Left cardiac atrium (tissue), 4 donors: ENCODE data around the gene MTARC1. TPM values are rescaled to one million over a fixed set of nuclear protein-coding genes. Genes with fewer than 3 reads are reported as not detected.
A peak's percentile ranks its signal among the peaks of the same experiment; 100 is the strongest.

ENCODE experiments used
- ATAC-seq, 2 donors: fragments of 200-7000 bp; cut with Tn5 transposase; one replicate each; pipeline ENCODE4 v1.9.1; 2020; ENCODE audit warnings: mild to moderate bottlenecking in 2 of 2, moderate library complexity in 2 of 2
- DNase-seq: peaks from one replicate; pipeline ENCODE4 v3.0.0-alpha.2; 2020
- intact Hi-C, 2 donors: fragments of 100-400 bp; cut with DNase I; formaldehyde crosslinking; loops; one replicate each; pipeline versions ENCODE4 v1.14.1 to v1.15.1; 2022 to 2023
- total RNA-seq, 2 donors: library from RNA; stranded (reverse); fragmentation: NEBNext Ultra II Directional; extraction: Animal tissue kit (Norgen Biotek cat#: 25700); gene quantifications; one replicate each; pipeline ENCODE4 v1.2.1, GENCODE V29; 2021
- donor health status: DM: no; HTN: yes; CAD: no.
- donor health status: DM: no; HTN: yes; CAD: no; lungs with severe emphysema.
- donor health status: DM: yes; HTN: yes; CAD: no.
- donor health status: Dilated cardiomyopathy.

Gene MTARC1
- total RNA-seq, 2 donors from 2014 or later = 33.3 to 50.6 TPM

DNA sequence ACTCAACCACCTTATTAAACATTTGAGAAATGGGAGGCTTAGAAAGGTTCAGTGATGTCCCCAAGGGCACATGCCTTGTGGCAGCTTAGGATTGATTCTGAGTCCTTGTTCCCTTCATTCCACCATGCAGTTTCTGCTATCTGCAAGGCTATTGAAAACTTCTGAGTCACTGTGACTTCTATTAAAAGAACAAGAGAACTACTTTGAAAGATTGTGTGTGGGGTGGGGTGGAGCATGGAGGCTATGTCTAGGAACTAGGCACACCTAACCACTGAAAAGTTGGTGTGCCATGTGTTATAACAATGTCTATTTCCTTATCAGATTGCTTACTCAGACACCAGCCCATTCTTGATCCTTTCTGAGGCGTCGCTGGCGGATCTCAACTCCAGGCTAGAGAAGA lies 10.8 kb downstream of the MTARC1 start:
- DNase-seq (no peak), ATAC-seq (peak in 1 of 2 donors; percentile 37)
- intact Hi-C loops = no loop called here

DNA sequence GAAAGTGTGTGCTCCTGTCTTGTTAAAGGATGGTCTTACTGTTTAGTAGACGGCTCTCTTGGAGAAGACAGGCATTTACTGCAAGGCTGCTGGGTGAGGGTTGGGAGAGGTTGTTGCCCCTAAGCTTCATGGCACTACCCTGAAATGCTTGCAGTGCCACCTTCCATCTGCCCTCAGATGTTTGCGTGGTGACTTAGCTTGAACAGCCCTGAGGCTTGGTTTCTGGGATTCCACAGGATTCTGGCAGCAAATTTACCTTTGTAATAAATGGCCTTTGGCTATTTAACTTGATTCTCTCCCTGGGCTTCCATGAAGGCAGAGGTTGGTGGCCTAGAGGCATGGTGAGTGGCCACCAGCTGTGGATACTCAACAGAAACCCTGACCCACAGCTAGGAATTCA lies 11.6 kb downstream of the MTARC1 start:
- ATAC-seq = no peak
- DNase-seq = no peak
- intact Hi-C loops = no loop called here

DNA sequence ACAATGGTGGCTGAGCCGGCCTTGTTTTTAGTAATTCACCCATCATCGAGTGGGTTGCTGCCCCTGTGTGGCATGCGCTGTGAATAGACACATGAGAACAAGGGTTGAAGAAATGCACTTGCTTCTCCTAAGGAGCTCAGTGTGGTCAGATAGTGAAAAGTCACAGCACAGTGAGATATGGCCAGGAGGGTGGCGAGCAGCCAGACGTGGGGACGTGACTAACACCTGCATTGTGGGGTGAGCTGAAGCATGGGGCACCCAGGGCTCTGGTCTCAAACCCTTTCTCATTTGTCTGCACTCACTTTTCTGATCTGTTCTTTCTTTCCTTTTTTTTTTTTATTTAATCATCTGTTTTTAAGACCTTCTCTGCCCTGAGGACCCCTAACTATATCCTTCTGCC lies 13.5 kb downstream of the MTARC1 start:
- ATAC-seq = no peak
- intact Hi-C loops = no loop called here
- no peak for DNase-seq

DNA sequence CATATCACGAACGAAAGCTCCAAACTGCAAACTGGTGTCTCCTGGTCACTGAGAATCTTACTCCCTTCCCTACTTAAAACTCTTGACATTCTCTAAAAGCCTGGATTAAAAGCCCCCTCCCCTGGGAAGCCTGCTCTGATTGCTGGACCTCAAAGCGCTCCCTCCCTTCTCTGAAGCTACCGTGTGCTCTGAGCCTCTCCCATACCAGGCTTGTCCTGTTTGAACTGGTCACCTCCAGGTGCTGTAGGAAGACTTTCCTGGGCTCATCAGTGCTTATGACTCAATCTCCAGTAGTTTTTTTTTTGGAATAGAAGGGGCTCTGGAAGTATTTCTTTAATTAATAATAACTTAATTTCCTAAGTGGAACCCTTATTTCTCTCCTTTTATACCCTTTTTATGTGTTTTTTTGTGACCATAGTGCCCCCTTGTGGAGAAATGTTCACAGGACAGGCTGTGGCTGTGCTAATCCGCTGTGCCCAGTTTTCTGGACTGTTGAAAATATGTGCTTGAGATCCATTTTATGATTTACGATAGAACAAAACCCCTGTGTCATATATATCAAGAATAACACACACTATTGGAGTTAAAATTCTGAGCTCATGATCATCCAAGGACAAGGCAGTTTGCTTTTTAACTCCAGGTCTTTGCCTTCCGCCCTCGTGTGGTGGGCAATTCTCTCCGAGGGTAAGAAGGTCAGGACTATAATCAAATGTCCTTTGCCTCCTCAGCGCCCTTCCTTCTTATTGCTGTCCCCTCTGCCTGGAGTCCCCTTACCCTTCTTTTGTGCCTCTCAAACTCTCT lies 16.9 kb downstream of the MTARC1 start:
- intact Hi-C loops = no loop called here
- no peak for DNase-seq
- ATAC-seq = peak; percentile 51 to 62

DNA sequence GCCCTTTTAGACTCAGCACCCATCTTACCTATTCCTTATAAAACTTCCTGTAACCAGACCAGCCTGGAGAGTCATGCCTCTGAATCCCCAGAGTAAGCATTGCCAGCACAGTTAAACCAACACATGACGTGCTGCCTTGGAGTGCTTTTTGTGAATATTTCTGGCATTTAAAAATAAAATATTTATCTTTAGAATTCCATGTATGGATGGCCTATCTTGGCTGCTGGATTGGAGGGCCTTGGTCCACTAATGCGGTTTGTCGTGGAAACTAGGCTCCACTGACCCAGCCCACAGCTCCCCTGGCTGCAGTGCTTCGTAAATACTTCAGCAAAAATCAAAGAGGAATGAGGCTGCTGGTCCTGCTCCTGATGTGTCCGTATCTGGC lies 17.5 kb downstream of the MTARC1 start:
- ATAC-seq (no peak), DNase-seq (no peak)
- intact Hi-C loops = no loop called here

DNA sequence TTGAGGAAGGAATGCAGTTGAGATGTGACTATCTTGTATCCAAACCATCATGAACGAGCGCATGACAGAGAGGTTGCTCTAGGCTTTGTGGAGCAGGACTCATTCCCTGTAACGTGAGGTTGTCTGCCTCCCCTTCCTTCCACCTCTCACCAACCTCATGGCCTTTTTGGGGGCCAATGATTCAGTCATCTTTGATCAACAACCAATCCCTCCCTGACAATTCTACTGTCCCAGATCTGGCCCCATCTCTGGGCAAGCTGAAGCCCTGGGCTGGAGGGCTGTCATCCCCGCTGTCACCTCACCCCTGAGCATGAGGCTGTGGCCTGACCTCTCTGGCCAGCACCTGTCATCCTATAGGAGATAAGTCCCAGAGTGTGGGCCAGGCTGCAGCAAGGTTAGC lies 19.7 kb downstream of the MTARC1 start:
- intact Hi-C loops = no loop called here
- DNase-seq (no peak), ATAC-seq (no peak)

DNA sequence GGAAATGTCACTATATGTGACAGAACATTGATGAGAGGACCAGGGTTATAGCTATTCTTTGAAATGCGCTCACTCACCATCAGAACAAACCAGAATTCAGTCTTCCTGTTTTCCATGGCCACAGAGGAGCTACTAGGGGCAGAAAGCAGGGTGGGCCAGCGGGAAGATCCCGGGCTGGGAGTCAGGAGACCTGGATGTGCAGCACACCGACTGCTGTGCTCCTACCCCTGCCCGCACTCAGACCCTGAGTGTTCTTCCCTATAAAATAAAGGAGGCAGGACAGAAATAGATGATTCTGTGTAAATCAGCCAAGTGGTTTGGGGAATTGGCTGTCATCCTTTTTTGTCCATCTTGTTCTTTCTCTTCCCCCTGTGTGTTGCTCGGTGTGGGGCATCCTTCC lies 21.0 kb downstream of the MTARC1 start:
- intact Hi-C loops = no loop called here
- ATAC-seq (no peak), DNase-seq (no peak)

DNA sequence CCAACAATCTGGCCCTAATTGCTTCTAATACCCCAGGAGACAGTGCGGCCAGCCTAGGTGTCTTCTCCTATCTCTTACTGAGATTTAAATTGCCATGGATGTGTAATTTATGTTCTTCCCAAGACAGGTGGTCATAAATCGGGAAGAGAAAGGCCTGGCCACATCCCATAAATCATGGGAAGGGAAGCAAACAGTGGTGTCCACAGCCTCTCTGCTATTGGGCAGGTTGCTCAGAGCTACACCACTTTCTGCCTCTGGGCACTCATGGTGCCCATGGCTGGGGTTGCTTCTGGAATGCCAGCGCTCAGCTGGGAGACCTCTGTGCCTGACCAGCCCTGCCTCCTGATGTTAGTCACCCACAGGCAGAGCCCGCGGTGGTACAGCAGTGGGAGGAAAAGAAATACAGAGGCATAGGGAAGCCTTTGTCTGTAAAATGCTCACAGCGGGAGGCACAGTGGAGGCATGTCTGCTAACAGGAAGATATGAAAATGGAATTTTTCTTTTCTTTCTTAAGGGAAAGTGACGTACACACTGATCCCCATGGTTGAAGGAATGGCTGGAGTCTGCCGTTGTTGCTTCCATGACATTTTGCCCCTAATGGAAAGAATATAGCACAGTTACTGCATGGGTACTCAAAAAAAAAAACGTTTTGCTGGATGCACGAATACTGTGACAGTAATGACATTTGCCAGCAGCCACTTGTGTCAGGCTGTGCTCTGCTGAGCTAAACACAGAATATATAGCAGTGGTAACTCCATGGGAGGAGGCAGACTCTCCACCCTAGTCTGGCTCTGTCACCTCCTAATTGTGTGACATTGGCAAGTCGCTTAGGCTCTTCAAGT lies 21.9 kb downstream of the MTARC1 start:
- ATAC-seq (peak in 1 of 2 donors; percentile 13), DNase-seq (no peak)
- intact Hi-C loops = no loop called here

DNA sequence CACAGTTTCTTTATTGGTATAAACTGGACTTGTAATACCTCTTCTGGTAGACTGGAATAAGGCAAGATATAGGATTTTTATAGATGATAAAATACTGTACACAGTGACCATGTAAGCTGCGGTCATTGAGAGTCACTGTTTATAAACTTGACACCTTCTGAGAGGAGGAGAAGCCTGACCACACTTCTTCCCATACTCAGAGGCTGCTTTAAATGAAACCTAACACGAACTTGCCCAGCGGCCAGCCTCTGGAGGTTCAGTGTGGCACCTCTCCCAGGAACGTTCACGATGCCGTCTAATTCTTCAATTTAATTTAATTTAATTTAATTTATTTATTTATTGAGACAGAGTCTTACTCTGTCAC lies 22.5 kb downstream of the MTARC1 start:
- DNase-seq (no peak), ATAC-seq (no peak)
- intact Hi-C loops = no loop called here

DNA sequence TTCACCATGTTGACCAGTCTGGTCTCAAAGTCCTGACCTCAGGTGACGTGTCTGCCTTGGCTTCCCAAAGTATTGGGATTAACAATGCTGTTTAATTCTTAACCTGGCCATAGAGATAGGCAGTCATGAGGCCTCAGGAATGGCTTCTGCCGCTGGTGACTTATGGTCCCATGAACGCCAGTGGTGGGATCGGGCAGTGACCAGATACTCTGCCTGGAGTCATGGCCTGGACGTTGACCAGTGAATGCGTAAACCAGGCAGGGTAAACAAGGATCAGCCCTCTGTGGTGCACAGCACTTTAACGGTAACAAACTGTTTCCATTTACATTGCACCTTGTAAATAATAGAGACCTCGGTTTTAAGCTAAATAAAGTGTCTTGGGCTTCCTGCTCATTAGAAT lies 23.0 kb downstream of the MTARC1 start:
- intact Hi-C loops = loop anchor here in 1 of 2 donors (5.0 kb wide), 1 partner anchor 628 kb away; no protein-coding TSS in a partner anchor
- ATAC-seq (no peak), DNase-seq (no peak)

DNA sequence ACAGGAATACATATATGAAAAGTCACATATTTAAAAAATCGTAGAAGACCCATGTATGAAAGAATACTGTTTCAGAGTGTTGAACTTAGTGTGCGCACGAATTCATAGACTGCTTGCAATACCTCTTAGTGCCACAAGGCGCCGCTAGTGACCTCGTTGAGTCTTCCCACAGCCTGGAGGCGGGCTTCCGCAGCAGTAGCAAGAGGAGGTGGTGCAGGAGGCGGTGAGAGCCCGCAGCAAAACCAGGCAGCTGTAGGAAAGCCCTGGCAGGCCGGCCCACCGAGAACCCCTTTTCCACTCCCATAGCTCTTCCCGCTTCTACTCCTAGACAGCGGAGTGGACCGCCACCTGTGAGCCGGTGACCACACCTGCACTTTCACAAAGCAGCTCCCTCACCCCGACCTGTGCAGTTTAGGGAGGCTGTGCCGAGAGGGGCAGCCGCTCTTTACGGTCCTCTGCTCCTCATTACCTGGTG lies 23.5 kb downstream of the MTARC1 start:
- DNase-seq (peak; percentile 87), ATAC-seq (peak; percentile 87 to 93)
- intact Hi-C loops = loop anchor here in 1 of 2 donors (5.0 kb wide), 1 partner anchor 627 kb away; no protein-coding TSS in a partner anchor

DNA sequence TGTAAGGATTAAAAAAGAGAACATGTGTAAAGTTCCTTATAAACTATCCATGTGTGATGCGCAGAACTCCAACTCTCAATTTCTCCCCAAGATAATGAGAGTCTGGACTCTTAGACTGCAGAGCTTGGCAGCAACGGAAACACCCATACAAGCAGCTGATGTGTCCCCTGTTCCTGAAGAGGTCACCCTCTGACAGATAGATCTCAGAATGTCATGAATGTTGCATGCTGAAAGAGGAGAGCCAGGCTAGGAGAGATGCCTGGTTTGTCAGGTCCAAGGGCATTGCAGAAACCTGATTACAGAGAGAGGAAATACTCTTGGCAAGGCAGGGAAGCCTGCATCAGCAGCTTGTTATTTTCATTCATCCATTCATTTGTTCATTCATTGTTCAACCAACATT lies 24.2 kb downstream of the MTARC1 start:
- DNase-seq (no peak), ATAC-seq (no peak)
- intact Hi-C loops = loop anchor here in 1 of 2 donors (5.0 kb wide), 1 partner anchor 626 kb away; no protein-coding TSS in a partner anchor

DNA sequence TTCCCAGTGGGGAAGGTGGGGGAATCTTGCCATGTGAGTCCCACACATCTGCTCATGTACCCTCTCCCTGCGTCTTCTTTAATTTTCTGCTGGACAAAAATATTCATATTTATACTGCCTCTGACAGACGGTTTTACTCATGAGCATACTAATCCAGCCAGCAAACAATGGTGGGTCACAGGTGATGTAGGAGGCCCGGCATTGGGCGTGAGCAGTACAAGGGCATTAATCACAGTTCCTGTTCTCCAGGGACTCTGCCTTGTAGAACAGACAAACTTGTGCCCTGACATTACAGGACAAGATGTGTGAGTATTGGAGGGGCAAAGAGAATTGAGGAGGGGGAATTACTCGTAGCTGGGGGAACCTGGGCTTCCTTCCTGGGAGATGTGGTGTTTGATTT lies 25.0 kb downstream of the MTARC1 start:
- ATAC-seq (no peak), DNase-seq (no peak)
- intact Hi-C loops = loop anchor here in 1 of 2 donors (5.0 kb wide), 1 partner anchor 626 kb away; no protein-coding TSS in a partner anchor

DNA sequence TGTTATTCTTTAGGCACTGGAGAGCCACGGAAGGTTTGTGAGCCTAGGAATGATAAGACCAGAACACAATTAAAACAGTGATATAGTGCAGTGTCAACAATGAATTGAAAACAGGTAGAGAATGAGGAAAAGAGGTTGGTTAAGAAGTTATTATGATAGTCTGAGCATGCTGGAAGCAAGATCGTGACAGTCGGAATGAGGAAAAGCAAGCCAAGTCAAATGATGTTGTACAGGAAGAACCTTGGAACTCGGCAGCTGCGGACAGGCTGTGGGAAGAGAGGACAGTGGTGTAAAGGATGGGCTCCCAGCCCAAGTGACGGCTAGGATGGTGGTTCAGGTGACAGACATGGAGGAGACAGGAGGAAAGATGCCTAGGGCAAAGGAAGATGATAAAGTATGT lies 25.6 kb downstream of the MTARC1 start:
- intact Hi-C loops = loop anchor here in 1 of 2 donors (5.0 kb wide), 1 partner anchor 625 kb away; no protein-coding TSS in a partner anchor
- DNase-seq (no peak), ATAC-seq (no peak)

DNA sequence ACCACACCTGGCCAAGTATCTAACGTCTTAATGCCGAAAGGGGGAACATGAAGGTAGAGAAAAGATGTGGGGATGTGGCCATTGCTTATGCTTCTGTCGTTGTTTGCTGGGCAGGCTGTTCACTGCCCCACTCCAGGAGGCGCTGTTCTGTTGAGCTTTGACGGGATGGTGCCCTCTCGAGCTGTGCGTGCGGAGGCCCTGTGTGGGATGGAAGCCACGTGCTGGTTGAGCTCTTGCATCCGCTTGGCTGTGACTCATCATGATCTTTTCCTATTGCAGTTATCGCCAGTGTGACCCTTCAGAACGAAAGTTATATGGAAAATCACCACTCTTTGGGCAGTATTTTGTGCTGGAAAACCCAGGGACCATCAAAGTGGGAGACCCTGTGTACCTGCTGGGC lies 26.3 kb downstream of the MTARC1 start:
- no peak for ATAC-seq
- intact Hi-C loops = loop anchor here in 1 of 2 donors (5.0 kb wide), 1 partner anchor 624 kb away; no protein-coding TSS in a partner anchor
- DNase-seq = no peak

DNA sequence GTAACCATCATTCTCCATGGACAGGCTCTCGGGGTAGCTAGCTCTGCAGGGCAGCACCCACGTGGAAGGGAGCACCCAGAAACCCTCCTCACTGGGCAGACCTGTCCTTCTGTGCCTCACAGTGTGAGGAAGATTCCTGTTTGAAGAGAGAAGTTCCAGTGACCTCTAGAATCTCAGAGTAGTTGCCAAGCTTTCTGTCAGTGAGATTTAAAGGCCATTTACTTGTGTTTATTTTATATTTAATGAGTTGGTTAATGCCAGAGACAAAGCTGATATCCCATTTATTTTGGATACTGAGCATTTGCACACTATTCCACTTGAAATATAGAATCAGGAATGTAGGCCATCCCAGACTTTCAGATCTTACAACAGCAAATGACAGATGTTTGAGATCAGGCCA lies 28.7 kb downstream of the MTARC1 start:
- intact Hi-C loops = no loop called here
- ATAC-seq (no peak), DNase-seq (no peak)

DNA sequence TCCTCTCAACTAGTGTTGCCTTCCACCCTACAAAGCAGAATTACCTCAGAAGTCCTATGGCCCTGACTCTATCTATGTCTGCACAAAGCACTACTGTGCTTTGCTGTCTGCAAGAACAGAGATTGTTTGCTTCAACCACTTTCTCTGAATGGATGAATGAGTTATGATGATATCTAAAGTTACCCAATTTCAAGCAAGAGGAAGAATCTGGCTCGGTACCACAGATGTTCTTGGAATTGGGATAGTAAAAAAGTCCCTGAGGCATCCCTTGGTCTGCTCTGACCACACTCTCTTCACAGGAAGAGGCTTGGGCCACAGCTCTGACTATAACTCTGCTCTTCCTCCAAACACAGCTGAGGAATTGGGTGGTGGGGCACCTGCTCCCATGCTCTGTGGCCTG lies 31.2 kb downstream of the MTARC1 start:
- intact Hi-C loops = no loop called here
- DNase-seq (no peak), ATAC-seq (peak; percentile 27 to 29)

DNA sequence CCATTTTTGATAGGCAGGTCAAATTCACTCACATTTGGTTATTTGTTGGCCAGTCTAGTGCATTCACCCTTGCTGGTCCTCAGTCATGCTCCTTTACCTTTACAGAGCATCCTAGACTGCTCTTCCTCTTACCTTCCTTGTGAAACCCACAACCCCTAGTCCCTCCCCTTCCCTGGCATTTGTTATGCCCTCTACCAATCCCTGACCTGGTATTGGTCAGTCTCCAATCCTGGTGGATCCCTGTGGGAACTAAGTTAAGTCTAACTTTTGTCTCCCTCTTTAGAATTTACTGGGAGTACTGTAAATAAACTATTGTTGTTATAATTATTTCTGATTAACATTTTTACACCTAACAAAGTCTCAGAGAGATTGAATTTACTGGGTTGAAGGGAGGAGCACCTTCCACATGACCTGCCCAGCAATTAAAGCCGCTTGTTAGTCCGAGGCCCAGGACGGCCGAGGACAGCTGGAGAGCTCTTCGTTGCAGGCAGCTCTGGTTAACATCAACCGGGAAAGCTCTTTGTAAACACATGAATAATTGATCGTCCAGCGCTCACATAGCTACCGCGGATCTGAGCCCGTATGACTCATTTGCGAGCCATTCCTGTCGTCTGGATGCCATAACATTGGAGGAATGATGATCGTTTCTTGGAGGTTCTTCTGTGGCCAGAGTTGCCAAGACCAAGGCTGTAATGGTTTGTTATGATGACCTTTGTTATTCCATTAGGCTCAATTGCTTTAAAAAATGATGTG lies 31.9 kb downstream of the MTARC1 start:
- DNase-seq (no peak), ATAC-seq (peak in 1 of 2 donors; percentile 56)
- intact Hi-C loops = no loop called here

DNA sequence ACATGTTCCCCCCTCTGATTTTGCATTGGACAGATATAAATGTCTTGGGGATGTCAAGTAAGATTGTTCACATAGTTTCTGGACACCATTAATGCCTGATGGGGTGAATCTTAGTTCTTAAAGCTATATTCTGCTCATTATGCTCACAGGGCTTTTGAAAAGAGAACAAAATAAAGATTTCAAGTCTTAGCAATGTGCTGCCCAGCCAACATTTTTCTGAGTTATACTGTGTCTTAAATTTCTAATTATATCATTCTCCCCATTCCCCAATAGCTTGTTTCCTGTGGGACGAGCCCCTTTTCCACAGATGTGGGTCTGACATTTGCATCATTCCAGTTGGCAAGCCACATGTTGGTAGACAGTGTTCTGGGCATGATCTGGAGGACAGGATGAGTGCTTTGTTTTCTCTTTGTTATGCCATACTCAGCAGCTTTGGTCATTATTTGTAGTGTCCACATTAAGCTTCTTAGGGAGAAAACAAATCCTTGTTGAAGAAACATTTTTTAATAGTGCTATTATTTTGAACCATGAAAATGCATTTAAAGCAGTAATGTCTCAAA lies 32.8 kb downstream of the MTARC1 start:
- ATAC-seq (no peak), DNase-seq (no peak)
- intact Hi-C loops = no loop called here
